SIG-M5 (cell line): Measurements from ENCODE around the gene TNFSF13B.
"Not testable (repeated sequence)": the region's sequence is repeated elsewhere in the genome, so short reads cannot be mapped to it uniquely, and the experiment has no call there.

ENCODE experiments used
- DNase-seq: peaks from one replicate; lab custom pipeline; 2025; lab: John Stamatoyannopoulos, UW

Gene TNFSF13B

GRCh38 chr13:108281901-108282300 is 12.4 kb downstream of the TNFSF13B start:
- DNase-seq = peak; percentile 61

GRCh38 chr13:108283110-108283509 is 13.6 kb downstream of the TNFSF13B start:
- no peak for DNase-seq

GRCh38 chr13:108288741-108289140 is 19.2 kb downstream of the TNFSF13B start:
- DNase-seq = no peak

GRCh38 chr13:108289819-108290218 is 20.3 kb downstream of the TNFSF13B start:
- no peak for DNase-seq

- no peak for DNase-seq
These were observed 27.6 kb downstream of the TNFSF13B start for GRCh38 chr13:108297114-108297513.

GRCh38 chr13:108302279-108302678 is 32.8 kb downstream of the TNFSF13B start:
- no peak for DNase-seq

GRCh38 chr13:108304170-108305016 is 34.9 kb downstream of the TNFSF13B start:
- no peak for DNase-seq

GRCh38 chr13:108305655-108306054 is 36.1 kb downstream of the TNFSF13B start:
- no peak for DNase-seq

GRCh38 chr13:108306860-108307259 is 37.3 kb downstream of the TNFSF13B start:
- no peak for DNase-seq

GRCh38 chr13:108311596-108311995 is 42.1 kb downstream of the TNFSF13B start:
- not testable (repeated sequence) for DNase-seq

- no peak for DNase-seq
These were observed 43.9 kb downstream of the TNFSF13B start for GRCh38 chr13:108313382-108313781.

- DNase-seq = no peak
These were observed 45.8 kb downstream of the TNFSF13B start for GRCh38 chr13:108315273-108315672.

- no peak for DNase-seq
These were observed 46.5 kb downstream of the TNFSF13B start for GRCh38 chr13:108315991-108316390.

GRCh38 chr13:108316413-108316812 is 46.9 kb downstream of the TNFSF13B start:
- DNase-seq = no peak

- no peak for DNase-seq
These were observed 52.8 kb downstream of the TNFSF13B start for GRCh38 chr13:108322206-108322824.

- DNase-seq = no peak
These were observed 53.5 kb downstream of the TNFSF13B start for GRCh38 chr13:108323031-108323430.

- no peak for DNase-seq
These were observed 56.3 kb downstream of the TNFSF13B start for GRCh38 chr13:108325863-108326262.

GRCh38 chr13:108326309-108326708 is 56.8 kb downstream of the TNFSF13B start:
- DNase-seq = peak; percentile 57

GRCh38 chr13:108328848-108329247 is 59.3 kb downstream of the TNFSF13B start:
- DNase-seq = no peak

GRCh38 chr13:108332791-108333190 is 63.3 kb downstream of the TNFSF13B start:
- no peak for DNase-seq

- DNase-seq = no peak
These were observed 73.1 kb downstream of the TNFSF13B start for GRCh38 chr13:108342369-108343289.

GRCh38 chr13:108345016-108345415 is 75.5 kb downstream of the TNFSF13B start:
- DNase-seq = no peak
